ENCODE results near the gene MFN2. TPM values are rescaled to one million over a fixed set of nuclear protein-coding genes. Genes with fewer than 3 reads are reported as not detected.

MFN2 gene
- total RNA-seq, 6 donors from 2014 or later = 40.9 to 80.6 (median 71.0) TPM

GRCh38 chr1:12060500-12060899 is 80.3 kb downstream of the MFN2 start:
- Histone ChIP-seq H3K27me3 (peaks cover 0 to 21% (median 10%) of the 10 kb centered on the region in 4 donors), H3K4me3 (no peak overlapping the region), H3K27ac (no peak overlapping the region), H3K9me3 (no peaks in the 10 kb centered on the region), H3K36me3 (no peaks in the 10 kb centered on the region), H3K4me1 (peaks cover 5 to 12% (median 8%) of the 10 kb centered on the region in 4 donors)
- DNase-seq = no peak
- no peak for ATAC-seq (ENCODE audit: low FRiP score in 2 of 2)
- TF ChIP-seq POLR2A (IDR thresholded peaks at IDR 0.05) (no peak), POLR2AphosphoS5 (IDR thresholded peaks at IDR 0.05) (no peak), EP300 (IDR thresholded peaks at IDR 0.05) (no peak), CTCF (IDR thresholded peaks at IDR 0.05) (no peak)
- 94 to 96% methylated on average over 3 of the region's 3 CpGs for WGBS, 2 donors

Small RNA genes within 50 kb of the gene (small RNA-seq; reads per million reads assigned to genes)
- gene AL096840.1 (0 reads per million in 4 donors), gene MIR6729 (0 reads per million in 4 donors), gene RF00019 (0 reads per million in 4 donors), gene RN7SL649P (0 reads per million in 4 donors)

Other genes starting within 250 kb of the MFN2 start
- 10 to 100 TPM; 52.2 to 80.1 (median 68.7) TPM for gene AGTRAP, start 244.3 kb upstream of the MFN2 start, total RNA-seq
- gene C1orf167, start 218.3 kb upstream of the MFN2 start, total RNA-seq = 10 to 100 TPM in 2 of 6 donors, 1 to 10 TPM in 4; 1.0 to 14.3 (median 8.8) TPM
- gene MTHFR, start 174.5 kb upstream of the MFN2 start, total RNA-seq = 100 to 1,000 TPM in 2 of 6 donors, 10 to 100 TPM in 4; 51.5 to 163 (median 58.2) TPM
- 10 to 100 TPM; 21.6 to 96.4 (median 33.0) TPM for gene CLCN6, start 174.3 kb upstream of the MFN2 start, total RNA-seq
- 1 to 10 TPM in 1 of 6 donors, not detected in 5; 3.1 TPM for gene NPPA, start 132.7 kb upstream of the MFN2 start, total RNA-seq
- not detected for gene NPPB, start 121.5 kb upstream of the MFN2 start, total RNA-seq
- 10 to 100 TPM; 42.6 to 94.2 (median 58.7) TPM for gene KIAA2013, start 54.0 kb upstream of the MFN2 start, total RNA-seq
- gene PLOD1, start 45.7 kb upstream of the MFN2 start, total RNA-seq = 10 to 100 TPM; 31.4 to 99.0 (median 52.8) TPM
- 10 to 100 TPM; 39.6 to 87.1 (median 50.1) TPM for gene MIIP, start 39.1 kb downstream of the MFN2 start, total RNA-seq
- 1 to 10 TPM in 4 of 6 donors, under 1 TPM in 2; 0.22 to 3.3 (median 1.2) TPM for gene TNFRSF8, start 82.9 kb downstream of the MFN2 start, total RNA-seq
- gene TNFRSF1B, start 186.5 kb downstream of the MFN2 start, total RNA-seq = 100 to 1,000 TPM in 1 of 6 donors, 10 to 100 TPM in 5; 28.3 to 113 (median 58.5) TPM
- 100 to 1,000 TPM in 2 of 6 donors, 10 to 100 TPM in 4; 54.9 to 181 (median 87.9) TPM for gene VPS13D, start 249.6 kb downstream of the MFN2 start, total RNA-seq